ENCODE results near the gene TYW3. TPM values are rescaled to one million over a fixed set of nuclear protein-coding genes. Genes with fewer than 3 reads are reported as not detected.

Gene TYW3
- total and polyA plus RNA-seq, 2 of the 4 experiments (the other 2 are of a cell fraction): 9.3 to 16.5 TPM

DNA sequence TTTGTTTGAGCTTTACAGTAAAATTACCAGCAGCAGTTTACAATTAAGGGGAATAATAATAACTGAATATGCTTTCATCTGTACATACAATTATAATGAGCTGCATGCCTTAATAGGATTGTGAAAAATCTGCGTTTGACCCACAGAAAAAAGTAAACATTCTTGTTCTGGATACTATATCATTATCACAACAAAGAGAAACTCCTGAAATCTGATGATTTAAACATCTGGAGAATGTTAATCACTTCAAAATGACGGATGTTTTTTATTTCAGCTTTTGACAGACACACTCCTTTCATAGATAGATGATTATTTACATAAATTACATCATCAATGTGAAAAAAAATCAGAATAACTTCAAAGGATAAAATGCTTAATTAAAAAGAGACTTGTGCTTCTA is 58.5 kb downstream of the TYW3 start:
- in situ Hi-C loops (cut with MboI; ENCODE audit: low sequenced_read_pairs) (no loop called here), intact Hi-C loops (cut with micrococcal nuclease) (no loop called here)
- no peak for DNase-seq

More for the DNA sequence above, 58.5 kb downstream of the TYW3 start:
- no peak overlapping the region for H3K4me3 ChIP-seq (ENCODE audit: insufficient read depth, low read depth, low read length)
- H3K9me1 ChIP-seq (ENCODE audit: insufficient read depth, low read length): no peaks in the 10 kb centered on the region
- H3K79me1 ChIP-seq (ENCODE audit: low read depth in 1 of 2, low read length in 2 of 2): no peaks in the 10 kb centered on the region
- no peak overlapping the region for H3K56ac ChIP-seq (ENCODE audit: extremely low read depth, insufficient read depth, low read length)
- no peak overlapping the region for H3K27ac ChIP-seq (ENCODE audit: insufficient read depth, low read length)
- H3K4me2 ChIP-seq (ENCODE audit: low read depth, low read length): no peak overlapping the region
- no peak for ATAC-seq (ENCODE audit: low read depth)
- no peak overlapping the region for H3K23ac ChIP-seq (ENCODE audit: low read depth, low read length)
- no peak overlapping the region for H2BK15ac ChIP-seq (ENCODE audit: low read depth, low read length)
- no peaks in the 10 kb centered on the region for H3K4me1 ChIP-seq (ENCODE audit: control insufficient read depth, insufficient read depth, low read length)
- no peaks in the 10 kb centered on the region for H3K9me3 ChIP-seq (ENCODE audit: control insufficient read depth, insufficient read depth, low read length)
- no peak overlapping the region for H4K91ac ChIP-seq (ENCODE audit: insufficient read depth, low read depth, low read length)
- H3K14ac ChIP-seq (replicated peaks; ENCODE audit: low read depth, low read length): no peak overlapping the region
- no peak overlapping the region for H2BK120ac ChIP-seq (ENCODE audit: low read depth, low read length)
- H3K4ac ChIP-seq (ENCODE audit: low read depth, low read length): no peak overlapping the region
- H4K20me1 ChIP-seq (ENCODE audit: insufficient read depth, low read length): no peaks in the 10 kb centered on the region
- no peaks in the 10 kb centered on the region for H3K36me3 ChIP-seq (ENCODE audit: control insufficient read depth, insufficient read depth, low read length)
- no peak overlapping the region for H4K8ac ChIP-seq (ENCODE audit: low read depth in 2 of 2, low read length in 2 of 2)
- dilution Hi-C loops (cut with HindIII; ENCODE audit: low sequenced_read_pairs, unreplicated experiment): no loop called here
- no peak overlapping the region for H2AFZ ChIP-seq (replicated peaks; ENCODE audit: low read length, poor library complexity)
- ChIA-PET CTCF (interaction anchor here (1.0 kb wide), 1 partner anchor 19 kb away, joined by 3 read pairs; no protein-coding TSS in a partner anchor), POLR2A (ENCODE audit: unreplicated experiment) (no interaction called here)
- H3K9ac ChIP-seq (ENCODE audit: low read depth, low read length): no peak overlapping the region
- H2AK5ac ChIP-seq (ENCODE audit: low read depth, low read length): no peak overlapping the region
- no TSS peak for BruUV-seq (replicated peaks)
- H2BK5ac ChIP-seq (ENCODE audit: low read depth, low read length, poor library complexity, severe bottlenecking): no peak overlapping the region
- WGBS, 2 experiments (ENCODE audit: extremely low coverage in 2 of 2, insufficient read length in 1 of 2): no CpG with 5 or more reads among the region's 2 CpGs
- H3K18ac ChIP-seq (ENCODE audit: low read depth, low read length): no peak overlapping the region
- no peak overlapping the region for H4K5ac ChIP-seq (ENCODE audit: low read depth, low read length)
- TF ChIP-seq MAFK (IDR thresholded peaks at IDR 0.05; ENCODE audit: low read depth, low read length): no peak
- no peak for TF ChIP-seq FOS (IDR thresholded peaks at IDR 0.05; ENCODE audit: low read depth, low read length)
- TF ChIP-seq RAD21 (IDR thresholded peaks at IDR 0.05; ENCODE audit: low read length): no peak
- TF ChIP-seq POLR2A (IDR thresholded peaks at IDR 0.05; ENCODE audit: low read depth, low read length): no peak
- TF ChIP-seq, protein P1, sequence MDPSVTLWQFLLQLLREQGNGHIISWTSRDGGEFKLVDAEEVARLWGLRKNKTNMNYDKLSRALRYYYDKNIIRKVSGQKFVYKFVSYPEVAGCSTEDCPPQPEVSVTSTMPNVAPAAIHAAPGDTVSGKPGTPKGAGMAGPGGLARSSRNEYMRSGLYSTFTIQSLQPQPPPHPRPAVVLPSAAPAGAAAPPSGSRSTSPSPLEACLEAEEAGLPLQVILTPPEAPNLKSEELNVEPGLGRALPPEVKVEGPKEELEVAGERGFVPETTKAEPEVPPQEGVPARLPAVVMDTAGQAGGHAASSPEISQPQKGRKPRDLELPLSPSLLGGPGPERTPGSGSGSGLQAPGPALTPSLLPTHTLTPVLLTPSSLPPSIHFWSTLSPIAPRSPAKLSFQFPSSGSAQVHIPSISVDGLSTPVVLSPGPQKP (IDR thresholded peaks at IDR 0.05; ENCODE audit: borderline replicate concordance, low read depth, low read length): no peak
- TF ChIP-seq, protein P2, sequence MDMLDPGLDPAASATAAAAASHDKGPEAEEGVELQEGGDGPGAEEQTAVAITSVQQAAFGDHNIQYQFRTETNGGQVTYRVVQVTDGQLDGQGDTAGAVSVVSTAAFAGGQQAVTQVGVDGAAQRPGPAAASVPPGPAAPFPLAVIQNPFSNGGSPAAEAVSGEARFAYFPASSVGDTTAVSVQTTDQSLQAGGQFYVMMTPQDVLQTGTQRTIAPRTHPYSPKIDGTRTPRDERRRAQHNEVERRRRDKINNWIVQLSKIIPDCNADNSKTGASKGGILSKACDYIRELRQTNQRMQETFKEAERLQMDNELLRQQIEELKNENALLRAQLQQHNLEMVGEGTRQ (IDR thresholded peaks at IDR 0.05; ENCODE audit: low read depth, low read length): no peak
- no peak for TF ChIP-seq BHLHE40 (IDR thresholded peaks at IDR 0.05; ENCODE audit: low read depth, low read length)
- no peak for TF ChIP-seq SMC3 (IDR thresholded peaks at IDR 0.05; ENCODE audit: low read depth, low read length)
- TF ChIP-seq CHD1 (IDR thresholded peaks at IDR 0.05; ENCODE audit: low read depth, low read length): no peak
- TF ChIP-seq, protein P3, sequence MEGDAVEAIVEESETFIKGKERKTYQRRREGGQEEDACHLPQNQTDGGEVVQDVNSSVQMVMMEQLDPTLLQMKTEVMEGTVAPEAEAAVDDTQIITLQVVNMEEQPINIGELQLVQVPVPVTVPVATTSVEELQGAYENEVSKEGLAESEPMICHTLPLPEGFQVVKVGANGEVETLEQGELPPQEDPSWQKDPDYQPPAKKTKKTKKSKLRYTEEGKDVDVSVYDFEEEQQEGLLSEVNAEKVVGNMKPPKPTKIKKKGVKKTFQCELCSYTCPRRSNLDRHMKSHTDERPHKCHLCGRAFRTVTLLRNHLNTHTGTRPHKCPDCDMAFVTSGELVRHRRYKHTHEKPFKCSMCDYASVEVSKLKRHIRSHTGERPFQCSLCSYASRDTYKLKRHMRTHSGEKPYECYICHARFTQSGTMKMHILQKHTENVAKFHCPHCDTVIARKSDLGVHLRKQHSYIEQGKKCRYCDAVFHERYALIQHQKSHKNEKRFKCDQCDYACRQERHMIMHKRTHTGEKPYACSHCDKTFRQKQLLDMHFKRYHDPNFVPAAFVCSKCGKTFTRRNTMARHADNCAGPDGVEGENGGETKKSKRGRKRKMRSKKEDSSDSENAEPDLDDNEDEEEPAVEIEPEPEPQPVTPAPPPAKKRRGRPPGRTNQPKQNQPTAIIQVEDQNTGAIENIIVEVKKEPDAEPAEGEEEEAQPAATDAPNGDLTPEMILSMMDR (conservative IDR thresholded peaks at IDR 0.05; ENCODE audit: low read depth, low read length): no peak
- TF ChIP-seq CEBPB (IDR thresholded peaks at IDR 0.05; ENCODE audit: low read depth, low read length): no peak
- TF ChIP-seq RCOR1 (IDR thresholded peaks at IDR 0.05; ENCODE audit: insufficient replicate concordance, low read length): no peak
- no peak for TF ChIP-seq NFE2L2 (IDR thresholded peaks at IDR 0.05; ENCODE audit: low read depth, low read length)
- TF ChIP-seq MXI1 (IDR thresholded peaks at IDR 0.05; ENCODE audit: borderline replicate concordance, low read depth, low read length): no peak
- no peak for TF ChIP-seq RFX5 (IDR thresholded peaks at IDR 0.05; ENCODE audit: low read depth, low read length)
- TF ChIP-seq MAZ (IDR thresholded peaks at IDR 0.05; ENCODE audit: borderline replicate concordance, low read depth, low read length): no peak
- H2BK20ac ChIP-seq (ENCODE audit: low read depth, low read length): no peak overlapping the region
- H2AK9ac ChIP-seq (replicated peaks; ENCODE audit: low read depth, low read length, poor library complexity): no peak overlapping the region
- H3K27me3 ChIP-seq (ENCODE audit: control insufficient read depth, insufficient read depth, low read length): no peaks in the 10 kb centered on the region

Data from IMR-90 (cell line).